K562 (cell line): Measurements from ENCODE around the gene SRP9. TPM values are rescaled to one million over a fixed set of nuclear protein-coding genes. Genes with fewer than 3 reads are reported as not detected.

Experiments
- BACH1 ChIP-seq: fragments of 200-800 bp; sonication (Bioruptor generic); IDR thresholded peaks from 2 replicates; pipeline ENCODE4 v1.6.1; 2016; ENCODE audit warnings: missing genetic modification characterization, missing compliant biosample characterization
- BCOR ChIP-seq: fragments of 450-650 bp; IDR thresholded peaks from 2 replicates; pipeline ENCODE4 v1.6.1; 2016
- CAMTA2 ChIP-seq: fragments of 250-450 bp; sonication (Bioruptor Pico); conservative IDR thresholded peaks from 2 replicates; pipeline ENCODE4 v1.5.1; 2022
- CCNT2 ChIP-seq: IDR thresholded peaks from 2 replicates; pipeline ENCODE4 v1.6.1; 2011; ENCODE audit warnings: borderline replicate concordance, low read depth, mild to moderate bottlenecking, moderate library complexity, mixed read lengths, low read length; ENCODE audit not compliant: insufficient read length; ENCODE audit errors: extremely low read depth
- CREM ChIP-seq: IDR thresholded peaks from 2 replicates; pipeline ENCODE4 v1.6.1; 2014; ENCODE audit warnings: antibody characterized with exemption, low read depth
- EP300 ChIP-seq: IDR thresholded peaks from 2 replicates; pipeline ENCODE4 v1.6.1; 2012; ENCODE audit warnings: low read length, improper control_type of control experiment
- HNRNPLL ChIP-seq: fragments of 200-400 bp; formaldehyde crosslinking; IDR thresholded peaks from 2 replicates; pipeline ENCODE4 v1.6.1; 2017; ENCODE audit warnings: low read length, low read depth, mild to moderate bottlenecking; ENCODE audit not compliant: poor library complexity, severe bottlenecking
- NONO ChIP-seq, 2 experiments: fragments of 200-400 bp in 1 of 2; fragments of 450-650 bp in 1 of 2; formaldehyde crosslinking in 1 of 2; IDR thresholded peaks; 2 replicates each; pipeline ENCODE4 v1.6.1; 2017; ENCODE audit warnings: low read depth in 2 of 2, mild to moderate bottlenecking in 2 of 2, moderate library complexity in 2 of 2, low read length in 1 of 2
- RBFOX2 ChIP-seq: fragments of 200-400 bp; formaldehyde crosslinking; IDR thresholded peaks from 2 replicates; pipeline ENCODE4 v1.6.1; 2017; ENCODE audit warnings: low read depth, mild to moderate bottlenecking, low read length, moderate library complexity
- RBM25 ChIP-seq: fragments of 200-400 bp; formaldehyde crosslinking; IDR thresholded peaks from 2 replicates; pipeline ENCODE4 v1.6.1; 2018; ENCODE audit warnings: low read length, low read depth, moderate library complexity; ENCODE audit not compliant: severe bottlenecking
- SMARCA5 ChIP-seq: fragments of 450-650 bp; IDR thresholded peaks from 2 replicates; pipeline ENCODE4 v1.6.1; 2016
- TOE1 ChIP-seq, 2 experiments: fragments of 450-650 bp in 1 of 2; sonication (generic) in 1 of 2; formaldehyde crosslinking in 1 of 2; IDR thresholded peaks; 2 replicates each; pipeline versions ENCODE4 v1.7.1 to v1.8.0; 2016 to 2022; ENCODE audit warnings: borderline replicate concordance in 2 of 2, mild to moderate bottlenecking in 2 of 2, antibody characterized with exemption in 1 of 2, inconsistent platforms in 1 of 2, low read depth in 1 of 2, missing genetic modification reagents in 1 of 2, moderate library complexity in 1 of 2
- ZBTB1 ChIP-seq: sonication (generic); formaldehyde crosslinking; IDR thresholded peaks from 2 replicates; pipeline ENCODE4 v1.8.1; 2023; ENCODE audit warnings: missing genetic modification reagents, low read depth, mild to moderate bottlenecking, borderline replicate concordance
- ZNF311 ChIP-seq: fragments of 250-450 bp; sonication (Bioruptor Pico); IDR thresholded peaks from 2 replicates; pipeline ENCODE4 v1.4.0; 2020; ENCODE audit warnings: mild to moderate bottlenecking, moderate library complexity
- polyA plus RNA-seq, 8 experiments: library from polyadenylated mRNA; depleted of rRNA in 4 of 8; stranded (reverse) in 5 of 8; unstranded in 3 of 8; fragments of >200 nt; fragmentation: Nextera tagmentation in 2 of 8; fragmentation: Illumina TruSeq in 1 of 8; extraction: Ambion mirVana in 2 of 8; extraction: Trizol in 1 of 8; gene quantifications; 2 replicates each; pipeline versions ENCODE4 v1.2.1 to v1.2.3, GENCODE V29; 2011 to 2014; ENCODE audit warnings: inconsistent platforms in 1 of 8, missing spikeins in 1 of 8
- total RNA-seq, 7 experiments: library from RNA; depleted of rRNA in 6 of 7; stranded (reverse); fragments of >200 nt in 6 of 7; fragmentation: Illumina TruSeq in 2 of 7; extraction: Trizol in 2 of 7; gene quantifications; 2 replicates each; pipeline versions ENCODE4 v1.2.1 to v1.2.3, GENCODE V29; 2011 to 2021; ENCODE audit warnings: low replicate concordance in 1 of 7
- TF ChIP-seq, protein P1 (sequence below): conservative IDR thresholded peaks from 2 replicates; pipeline ENCODE4 v1.6.1; 2011; ENCODE audit warnings: low read depth, mild to moderate bottlenecking, low read length; ENCODE audit not compliant: control insufficient read depth
- TF ChIP-seq, protein P2 (sequence below): fragments of 450-650 bp; formaldehyde crosslinking; IDR thresholded peaks from 2 replicates; pipeline ENCODE4 v1.4.0; 2022; ENCODE audit warnings: mild to moderate bottlenecking, moderate library complexity
- TF ChIP-seq, protein P3 (sequence below): fragments of 450-650 bp; IDR thresholded peaks from 2 replicates; pipeline ENCODE4 v1.6.1; 2017; ENCODE audit warnings: antibody characterized with exemption
- TF ChIP-seq, protein P4 (sequence below): fragments of 450-650 bp; formaldehyde crosslinking; IDR thresholded peaks from 2 replicates; pipeline ENCODE4 v1.4.0; 2022; ENCODE audit warnings: missing genetic modification characterization
- TF ChIP-seq, protein P5 (sequence below), 2 experiments: IDR thresholded peaks; 2 replicates each; pipeline ENCODE4 v1.6.1; 2012; ENCODE audit warnings: improper control_type of control experiment in 2 of 2, low read depth in 2 of 2, low read length in 2 of 2, borderline replicate concordance in 1 of 2

The SRP9 gene
- total and polyA plus RNA-seq, 9 of the 15 experiments (the other 6 are each of a cell fraction or from before 2014, with no cell fraction given): 273 to 1,892 (median 668) TPM

DNA sequence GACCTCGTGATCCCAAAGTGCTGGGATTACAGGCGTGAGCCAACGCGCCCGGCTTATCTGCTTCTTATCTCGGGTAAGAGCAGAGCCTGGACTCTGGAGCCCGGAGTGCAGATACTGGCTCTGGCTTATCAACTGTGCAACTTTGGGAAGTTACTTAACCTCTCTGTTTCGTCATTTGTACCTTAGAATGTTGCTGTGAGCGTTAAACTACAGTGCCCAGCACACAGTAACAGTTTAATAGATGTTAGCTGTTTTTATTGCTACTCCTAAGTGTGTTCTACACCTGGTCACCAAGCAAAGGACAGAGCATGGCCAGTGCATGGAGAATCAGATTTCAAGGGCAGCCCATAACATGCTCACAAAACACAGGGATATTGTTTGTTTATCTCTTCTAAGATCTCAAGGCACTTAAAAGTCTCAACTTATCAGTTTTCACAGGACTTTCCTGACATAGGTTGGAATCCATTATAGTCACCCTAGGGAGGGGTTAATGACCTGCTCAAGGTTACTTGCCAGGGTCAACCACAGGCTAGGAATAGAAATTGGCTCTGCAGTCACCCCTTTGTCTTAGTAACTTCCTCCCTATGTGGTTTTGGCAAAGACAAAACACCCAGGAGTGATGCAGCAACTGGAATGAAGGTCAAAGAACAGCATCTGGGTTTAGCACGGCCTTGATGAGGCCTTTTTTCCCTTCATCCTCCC lies 22.5 kb upstream of the SRP9 start (continued):
- TF ChIP-seq, protein P1, sequence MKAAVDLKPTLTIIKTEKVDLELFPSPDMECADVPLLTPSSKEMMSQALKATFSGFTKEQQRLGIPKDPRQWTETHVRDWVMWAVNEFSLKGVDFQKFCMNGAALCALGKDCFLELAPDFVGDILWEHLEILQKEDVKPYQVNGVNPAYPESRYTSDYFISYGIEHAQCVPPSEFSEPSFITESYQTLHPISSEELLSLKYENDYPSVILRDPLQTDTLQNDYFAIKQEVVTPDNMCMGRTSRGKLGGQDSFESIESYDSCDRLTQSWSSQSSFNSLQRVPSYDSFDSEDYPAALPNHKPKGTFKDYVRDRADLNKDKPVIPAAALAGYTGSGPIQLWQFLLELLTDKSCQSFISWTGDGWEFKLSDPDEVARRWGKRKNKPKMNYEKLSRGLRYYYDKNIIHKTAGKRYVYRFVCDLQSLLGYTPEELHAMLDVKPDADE: no peak
- TF ChIP-seq, protein P2, sequence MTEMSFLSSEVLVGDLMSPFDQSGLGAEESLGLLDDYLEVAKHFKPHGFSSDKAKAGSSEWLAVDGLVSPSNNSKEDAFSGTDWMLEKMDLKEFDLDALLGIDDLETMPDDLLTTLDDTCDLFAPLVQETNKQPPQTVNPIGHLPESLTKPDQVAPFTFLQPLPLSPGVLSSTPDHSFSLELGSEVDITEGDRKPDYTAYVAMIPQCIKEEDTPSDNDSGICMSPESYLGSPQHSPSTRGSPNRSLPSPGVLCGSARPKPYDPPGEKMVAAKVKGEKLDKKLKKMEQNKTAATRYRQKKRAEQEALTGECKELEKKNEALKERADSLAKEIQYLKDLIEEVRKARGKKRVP (CRISPR knock-in tag): no peak
- TF ChIP-seq HNRNPLL (no peak), ZBTB1 (CRISPR knock-in tag) (no peak), SMARCA5 (peak; percentile 35; the same call in 1 of the 2 replicates), BACH1 (tag) (no peak), BCOR (peak; percentile 74; the same call in 1 of the 2 replicates), NONO (IDR thresholded peaks at IDR 0.05; ENCODE audit: low read depth in 2 of 2, low read length in 1 of 2) (no peak), RBFOX2 (no peak), CREM (no peak), ZNF311 (CRISPR knock-in tag) (no peak), RBM25 (peak; percentile 51), EP300 (no peak), CAMTA2 (CRISPR knock-in tag) (no peak), TOE1 (IDR thresholded peaks at IDR 0.05; ENCODE audit: borderline replicate concordance) (no peak), TOE1 (CRISPR knock-in tag; IDR thresholded peaks at IDR 0.05; ENCODE audit: borderline replicate concordance, low read depth) (no peak), CCNT2 (no peak)
- TF ChIP-seq, protein P3, sequence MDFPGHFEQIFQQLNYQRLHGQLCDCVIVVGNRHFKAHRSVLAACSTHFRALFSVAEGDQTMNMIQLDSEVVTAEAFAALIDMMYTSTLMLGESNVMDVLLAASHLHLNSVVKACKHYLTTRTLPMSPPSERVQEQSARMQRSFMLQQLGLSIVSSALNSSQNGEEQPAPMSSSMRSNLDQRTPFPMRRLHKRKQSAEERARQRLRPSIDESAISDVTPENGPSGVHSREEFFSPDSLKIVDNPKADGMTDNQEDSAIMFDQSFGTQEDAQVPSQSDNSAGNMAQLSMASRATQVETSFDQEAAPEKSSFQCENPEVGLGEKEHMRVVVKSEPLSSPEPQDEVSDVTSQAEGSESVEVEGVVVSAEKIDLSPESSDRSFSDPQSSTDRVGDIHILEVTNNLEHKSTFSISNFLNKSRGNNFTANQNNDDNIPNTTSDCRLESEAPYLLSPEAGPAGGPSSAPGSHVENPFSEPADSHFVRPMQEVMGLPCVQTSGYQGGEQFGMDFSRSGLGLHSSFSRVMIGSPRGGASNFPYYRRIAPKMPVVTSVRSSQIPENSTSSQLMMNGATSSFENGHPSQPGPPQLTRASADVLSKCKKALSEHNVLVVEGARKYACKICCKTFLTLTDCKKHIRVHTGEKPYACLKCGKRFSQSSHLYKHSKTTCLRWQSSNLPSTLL: no peak
- TF ChIP-seq, protein P4, sequence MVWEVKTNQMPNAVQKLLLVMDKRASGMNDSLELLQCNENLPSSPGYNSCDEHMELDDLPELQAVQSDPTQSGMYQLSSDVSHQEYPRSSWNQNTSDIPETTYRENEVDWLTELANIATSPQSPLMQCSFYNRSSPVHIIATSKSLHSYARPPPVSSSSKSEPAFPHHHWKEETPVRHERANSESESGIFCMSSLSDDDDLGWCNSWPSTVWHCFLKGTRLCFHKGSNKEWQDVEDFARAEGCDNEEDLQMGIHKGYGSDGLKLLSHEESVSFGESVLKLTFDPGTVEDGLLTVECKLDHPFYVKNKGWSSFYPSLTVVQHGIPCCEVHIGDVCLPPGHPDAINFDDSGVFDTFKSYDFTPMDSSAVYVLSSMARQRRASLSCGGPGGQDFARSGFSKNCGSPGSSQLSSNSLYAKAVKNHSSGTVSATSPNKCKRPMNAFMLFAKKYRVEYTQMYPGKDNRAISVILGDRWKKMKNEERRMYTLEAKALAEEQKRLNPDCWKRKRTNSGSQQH (CRISPR knock-in tag): no peak
- TF ChIP-seq, protein P5, sequence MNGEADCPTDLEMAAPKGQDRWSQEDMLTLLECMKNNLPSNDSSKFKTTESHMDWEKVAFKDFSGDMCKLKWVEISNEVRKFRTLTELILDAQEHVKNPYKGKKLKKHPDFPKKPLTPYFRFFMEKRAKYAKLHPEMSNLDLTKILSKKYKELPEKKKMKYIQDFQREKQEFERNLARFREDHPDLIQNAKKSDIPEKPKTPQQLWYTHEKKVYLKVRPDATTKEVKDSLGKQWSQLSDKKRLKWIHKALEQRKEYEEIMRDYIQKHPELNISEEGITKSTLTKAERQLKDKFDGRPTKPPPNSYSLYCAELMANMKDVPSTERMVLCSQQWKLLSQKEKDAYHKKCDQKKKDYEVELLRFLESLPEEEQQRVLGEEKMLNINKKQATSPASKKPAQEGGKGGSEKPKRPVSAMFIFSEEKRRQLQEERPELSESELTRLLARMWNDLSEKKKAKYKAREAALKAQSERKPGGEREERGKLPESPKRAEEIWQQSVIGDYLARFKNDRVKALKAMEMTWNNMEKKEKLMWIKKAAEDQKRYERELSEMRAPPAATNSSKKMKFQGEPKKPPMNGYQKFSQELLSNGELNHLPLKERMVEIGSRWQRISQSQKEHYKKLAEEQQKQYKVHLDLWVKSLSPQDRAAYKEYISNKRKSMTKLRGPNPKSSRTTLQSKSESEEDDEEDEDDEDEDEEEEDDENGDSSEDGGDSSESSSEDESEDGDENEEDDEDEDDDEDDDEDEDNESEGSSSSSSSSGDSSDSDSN (IDR thresholded peaks at IDR 0.05; ENCODE audit: borderline replicate concordance in 1 of 2, low read depth in 2 of 2, low read length in 2 of 2): no peak
